ENCODE measurements around the gene MINDY3.

MINDY3 gene

DNA sequence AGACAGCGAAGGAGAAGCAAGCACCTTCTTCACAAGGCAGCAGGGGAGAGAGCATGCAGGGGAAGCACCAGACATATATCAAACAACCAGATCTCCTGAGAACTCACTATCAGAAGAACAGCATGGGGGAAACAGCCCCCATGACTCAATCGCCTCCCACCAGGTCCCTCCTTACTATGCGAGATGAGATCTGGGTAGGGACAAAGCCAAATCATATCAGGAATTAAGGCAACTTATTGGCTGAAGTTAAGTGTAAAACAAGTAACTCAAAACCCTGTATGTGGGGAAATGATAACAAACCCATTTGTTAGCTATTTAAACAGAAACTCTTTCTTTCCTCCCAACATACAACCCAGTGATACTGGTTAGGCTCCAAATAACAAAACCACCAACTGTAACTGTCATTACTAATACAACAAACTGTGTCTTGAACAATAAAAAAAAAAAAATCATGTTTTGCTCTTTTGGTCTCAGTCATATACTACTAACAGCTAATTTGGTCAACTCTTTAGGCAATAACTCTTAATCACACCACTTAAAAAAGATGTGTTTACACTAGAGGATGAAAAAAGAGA is 57.8 kb downstream of the MINDY3 start:
- Mint-ChIP-seq H3K27ac (no peak overlapping the region), H3K27me3 (ENCODE audit: low read depth) (no peaks in the 10 kb centered on the region), H3K4me3 (no peak overlapping the region), H3K9me3 (peaks cover 16% of the 10 kb centered on the region), H3K4me1 (peaks cover 10% of the 10 kb centered on the region), H3K36me3 (ENCODE audit: low read depth) (peaks cover 60% of the 10 kb centered on the region)
- TF ChIP-seq, protein P1, sequence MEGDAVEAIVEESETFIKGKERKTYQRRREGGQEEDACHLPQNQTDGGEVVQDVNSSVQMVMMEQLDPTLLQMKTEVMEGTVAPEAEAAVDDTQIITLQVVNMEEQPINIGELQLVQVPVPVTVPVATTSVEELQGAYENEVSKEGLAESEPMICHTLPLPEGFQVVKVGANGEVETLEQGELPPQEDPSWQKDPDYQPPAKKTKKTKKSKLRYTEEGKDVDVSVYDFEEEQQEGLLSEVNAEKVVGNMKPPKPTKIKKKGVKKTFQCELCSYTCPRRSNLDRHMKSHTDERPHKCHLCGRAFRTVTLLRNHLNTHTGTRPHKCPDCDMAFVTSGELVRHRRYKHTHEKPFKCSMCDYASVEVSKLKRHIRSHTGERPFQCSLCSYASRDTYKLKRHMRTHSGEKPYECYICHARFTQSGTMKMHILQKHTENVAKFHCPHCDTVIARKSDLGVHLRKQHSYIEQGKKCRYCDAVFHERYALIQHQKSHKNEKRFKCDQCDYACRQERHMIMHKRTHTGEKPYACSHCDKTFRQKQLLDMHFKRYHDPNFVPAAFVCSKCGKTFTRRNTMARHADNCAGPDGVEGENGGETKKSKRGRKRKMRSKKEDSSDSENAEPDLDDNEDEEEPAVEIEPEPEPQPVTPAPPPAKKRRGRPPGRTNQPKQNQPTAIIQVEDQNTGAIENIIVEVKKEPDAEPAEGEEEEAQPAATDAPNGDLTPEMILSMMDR (IDR thresholded peaks at IDR 0.05; ENCODE audit: unreplicated experiment in 3 of 3) = no peak

DNA sequence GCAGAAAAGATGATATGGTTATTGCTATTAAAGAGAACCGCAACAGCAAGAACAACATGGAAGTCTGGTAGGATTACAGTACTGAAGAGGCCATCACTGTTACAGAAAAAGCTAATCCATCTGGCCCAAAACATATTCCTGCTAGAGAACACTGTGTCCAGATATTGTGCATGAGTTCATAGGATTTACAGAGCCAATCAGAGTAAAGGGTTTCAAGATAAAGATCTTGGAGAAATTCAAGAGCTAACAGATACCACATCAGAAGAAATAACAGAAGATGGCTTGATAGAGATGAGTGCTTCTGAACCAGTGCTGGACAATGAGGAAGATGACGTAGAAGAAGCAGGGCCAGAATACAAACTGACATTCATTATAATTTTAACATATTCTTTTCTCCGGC is 58.7 kb downstream of the MINDY3 start:
- H3K9me3 Mint-ChIP-seq = peaks cover 16% of the 10 kb centered on the region
- TF ChIP-seq, protein P1 (IDR thresholded peaks at IDR 0.05; ENCODE audit: unreplicated experiment in 3 of 3) = no peak
- no peak overlapping the region for H3K4me3 Mint-ChIP-seq
- H3K27ac Mint-ChIP-seq = no peak overlapping the region
- H3K4me1 Mint-ChIP-seq = peaks cover 5% of the 10 kb centered on the region
- peaks cover 54% of the 10 kb centered on the region for H3K36me3 Mint-ChIP-seq (ENCODE audit: low read depth)
- no peaks in the 10 kb centered on the region for H3K27me3 Mint-ChIP-seq (ENCODE audit: low read depth)

DNA sequence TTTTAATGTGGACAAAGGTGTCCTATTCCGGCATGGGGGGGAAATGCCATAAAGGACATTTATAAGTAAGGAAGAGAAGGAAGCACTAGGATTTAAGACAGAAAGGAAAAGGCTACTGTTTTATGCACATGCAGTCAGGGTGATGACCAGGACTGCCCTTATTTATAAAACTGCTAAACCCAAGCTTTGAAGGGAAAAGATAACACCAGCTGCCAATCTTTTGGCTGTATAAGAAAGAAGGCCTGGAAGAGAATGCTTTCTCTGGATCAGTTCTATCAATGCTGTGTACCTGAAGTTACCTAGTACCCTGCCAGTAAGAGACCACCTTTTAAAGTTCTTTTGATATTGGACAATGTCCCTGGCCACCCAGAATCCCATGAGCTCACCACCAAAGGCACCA is 59.2 kb downstream of the MINDY3 start:
- Mint-ChIP-seq H3K36me3 (ENCODE audit: low read depth) (peaks cover 52% of the 10 kb centered on the region), H3K27ac (no peak overlapping the region), H3K4me3 (no peak overlapping the region), H3K4me1 (peaks cover 5% of the 10 kb centered on the region), H3K9me3 (peaks cover 16% of the 10 kb centered on the region), H3K27me3 (ENCODE audit: low read depth) (no peaks in the 10 kb centered on the region)
- TF ChIP-seq, protein P1 (IDR thresholded peaks at IDR 0.05; ENCODE audit: unreplicated experiment in 3 of 3) = no peak

DNA sequence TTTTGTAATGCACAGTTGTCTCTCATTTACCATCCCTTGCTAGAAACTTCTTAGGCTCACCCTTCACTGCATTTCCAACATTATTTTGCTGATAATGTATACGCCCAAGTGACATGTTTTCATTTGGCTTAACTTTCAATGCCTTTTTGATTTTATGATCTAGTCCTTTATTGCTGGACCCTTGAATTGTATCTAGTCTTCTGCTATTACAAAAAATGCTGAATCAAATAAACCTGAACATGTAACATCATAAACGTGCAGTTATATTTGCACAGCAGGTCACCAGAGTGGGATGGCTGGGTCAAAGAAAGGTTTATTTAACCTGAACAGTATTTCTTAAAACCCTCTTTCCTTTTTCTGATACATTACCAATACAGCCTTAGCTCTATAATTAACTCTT is 63.0 kb downstream of the MINDY3 start:
- Mint-ChIP-seq H3K4me1 (no peaks in the 10 kb centered on the region), H3K9me3 (peaks cover 16% of the 10 kb centered on the region), H3K27ac (peak overlapping the region in 1 of 3 experiments; percentile 58), H3K4me3 (no peak overlapping the region), H3K27me3 (ENCODE audit: low read depth) (no peaks in the 10 kb centered on the region), H3K36me3 (ENCODE audit: low read depth) (peaks cover 43% of the 10 kb centered on the region)
- TF ChIP-seq, protein P1 (IDR thresholded peaks at IDR 0.05; ENCODE audit: unreplicated experiment in 3 of 3) = no peak

DNA sequence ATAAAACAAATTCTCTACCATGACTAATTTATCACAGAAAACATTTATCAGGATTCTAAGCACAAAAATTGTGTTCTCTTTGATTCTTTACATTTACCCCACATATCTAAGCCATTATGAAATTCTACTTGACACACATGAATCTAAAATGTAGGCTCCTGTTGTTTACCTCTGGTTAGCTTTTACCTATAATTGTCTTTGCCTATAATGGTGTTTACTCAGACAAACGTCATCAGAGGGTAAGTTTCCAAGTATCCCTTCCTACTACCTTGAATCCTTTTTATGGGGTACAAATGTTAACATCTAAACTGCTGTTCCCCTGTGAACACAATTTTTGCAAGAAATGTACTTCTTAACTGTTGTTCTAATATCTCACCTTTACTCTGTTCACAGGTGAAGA is 63.5 kb downstream of the MINDY3 start:
- H3K36me3 Mint-ChIP-seq (ENCODE audit: low read depth) = peaks cover 38% of the 10 kb centered on the region
- H3K27me3 Mint-ChIP-seq (ENCODE audit: low read depth) = no peaks in the 10 kb centered on the region
- H3K4me1 Mint-ChIP-seq = no peaks in the 10 kb centered on the region
- H3K9me3 Mint-ChIP-seq = peaks cover 16% of the 10 kb centered on the region
- H3K4me3 Mint-ChIP-seq = no peak overlapping the region
- H3K27ac Mint-ChIP-seq = no peak overlapping the region
- TF ChIP-seq, protein P1 (IDR thresholded peaks at IDR 0.05; ENCODE audit: unreplicated experiment in 3 of 3) = no peak

DNA sequence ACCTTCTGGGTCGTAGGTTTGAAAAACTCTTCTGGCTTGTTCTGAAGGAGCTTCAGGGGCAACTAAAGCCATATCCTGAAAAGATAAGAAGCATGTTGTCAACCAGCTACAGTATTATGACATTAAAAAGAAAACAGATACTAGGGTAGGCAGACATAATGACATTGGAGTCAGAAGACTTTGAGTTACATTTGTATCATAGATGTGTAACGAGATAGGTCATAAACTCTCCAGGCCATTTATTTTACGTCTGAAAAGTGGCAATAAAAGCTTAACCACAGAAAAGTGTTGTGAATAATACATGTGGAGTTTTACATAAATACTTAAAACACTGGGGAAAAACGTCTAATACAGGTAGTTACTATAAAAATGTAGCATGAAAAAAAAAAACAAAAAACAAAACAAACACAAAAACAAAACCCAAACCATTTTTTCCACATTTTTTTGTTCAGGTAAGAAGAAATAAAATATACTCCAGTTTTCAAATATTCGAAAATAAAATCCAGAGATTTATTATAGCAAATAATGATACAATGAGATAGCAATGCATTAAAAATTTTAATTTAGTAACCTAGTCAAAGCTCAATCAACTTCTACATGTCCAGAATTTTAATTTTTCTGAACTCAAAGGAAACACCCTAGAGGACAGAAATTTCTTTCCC is 64.1 kb downstream of the MINDY3 start:
- Mint-ChIP-seq H3K27me3 (ENCODE audit: low read depth) (no peaks in the 10 kb centered on the region), H3K4me3 (no peak overlapping the region), H3K36me3 (ENCODE audit: low read depth) (peaks cover 32% of the 10 kb centered on the region), H3K27ac (no peak overlapping the region), H3K4me1 (peaks cover 4% of the 10 kb centered on the region), H3K9me3 (peaks cover 11% of the 10 kb centered on the region)
- TF ChIP-seq, protein P1 (IDR thresholded peaks at IDR 0.05; ENCODE audit: unreplicated experiment in 3 of 3) = no peak

All from nephron (organoid).